ENCODE measurements around the gene SAPCD2.

DNA sequence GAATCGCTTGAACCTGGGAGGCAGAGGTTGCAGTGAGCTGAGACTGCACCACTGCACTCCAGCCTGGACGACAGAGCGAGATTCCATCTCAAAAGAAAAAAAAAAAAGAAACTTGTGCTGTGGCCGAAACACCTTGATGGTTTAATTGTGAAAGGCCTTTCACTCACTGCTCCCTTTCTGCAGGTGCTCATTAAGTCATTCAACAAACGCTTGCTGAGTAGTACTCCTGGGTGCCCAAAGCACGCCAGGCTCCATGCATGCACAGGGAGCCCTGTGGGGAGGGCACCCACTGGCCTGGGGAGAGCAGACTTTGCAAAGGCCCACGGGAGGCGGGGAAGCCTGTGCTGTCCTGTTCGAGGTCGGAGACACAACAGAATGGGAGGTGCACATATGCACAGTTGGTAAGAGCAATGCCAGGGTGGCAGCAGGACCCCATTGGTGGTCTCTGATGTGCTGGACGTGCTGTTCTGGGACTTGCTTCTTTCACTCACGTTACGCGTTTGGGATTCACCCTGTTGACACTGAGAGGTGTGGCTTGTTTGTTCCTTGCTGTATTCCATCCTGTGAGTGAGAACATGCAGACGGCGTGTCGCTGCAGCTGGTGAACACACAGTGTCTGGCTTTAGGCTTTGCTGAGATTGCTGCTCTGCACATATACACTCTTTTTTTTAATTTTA lies 13.5 kb downstream of the SAPCD2 start:
- no peak for TF ChIP-seq CTCF (IDR thresholded peaks at IDR 0.05; ENCODE audit: control extremely low read depth in 1 of 3, insufficient read depth in 1 of 3, low read depth in 1 of 3, low read length in 3 of 3)
- no peak for TF ChIP-seq ZNF274 (IDR thresholded peaks at IDR 0.05; ENCODE audit: borderline replicate concordance, extremely low read depth, low read length)
- TF ChIP-seq TAF7 (optimal IDR thresholded peaks at IDR 0.05; ENCODE audit: borderline replicate concordance, low read depth, low read length) = no peak
- no peak for TF ChIP-seq RFX5 (IDR thresholded peaks at IDR 0.05; ENCODE audit: borderline replicate concordance, low read depth, low read length)
- TF ChIP-seq EP300 (IDR thresholded peaks at IDR 0.05; ENCODE audit: borderline replicate concordance in 1 of 2, low read depth in 2 of 2, low read length in 2 of 2) = no peak
- no peak for TF ChIP-seq NRF1 (IDR thresholded peaks at IDR 0.05; ENCODE audit: low read depth, low read length)
- TF ChIP-seq SIX5 (IDR thresholded peaks at IDR 0.05; ENCODE audit: low read depth, low read length) = no peak
- TF ChIP-seq POLR2AphosphoS5 (IDR thresholded peaks at IDR 0.05; ENCODE audit: low read depth, low read length) = no peak
- TF ChIP-seq, protein P1, sequence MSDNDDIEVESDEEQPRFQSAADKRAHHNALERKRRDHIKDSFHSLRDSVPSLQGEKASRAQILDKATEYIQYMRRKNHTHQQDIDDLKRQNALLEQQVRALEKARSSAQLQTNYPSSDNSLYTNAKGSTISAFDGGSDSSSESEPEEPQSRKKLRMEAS (IDR thresholded peaks at IDR 0.05) = no peak
- TF ChIP-seq POLR2A (IDR thresholded peaks at IDR 0.05; ENCODE audit: control extremely low read depth in 1 of 2, low read depth in 2 of 2, low read length in 2 of 2) = no peak
- TF ChIP-seq, protein P2, sequence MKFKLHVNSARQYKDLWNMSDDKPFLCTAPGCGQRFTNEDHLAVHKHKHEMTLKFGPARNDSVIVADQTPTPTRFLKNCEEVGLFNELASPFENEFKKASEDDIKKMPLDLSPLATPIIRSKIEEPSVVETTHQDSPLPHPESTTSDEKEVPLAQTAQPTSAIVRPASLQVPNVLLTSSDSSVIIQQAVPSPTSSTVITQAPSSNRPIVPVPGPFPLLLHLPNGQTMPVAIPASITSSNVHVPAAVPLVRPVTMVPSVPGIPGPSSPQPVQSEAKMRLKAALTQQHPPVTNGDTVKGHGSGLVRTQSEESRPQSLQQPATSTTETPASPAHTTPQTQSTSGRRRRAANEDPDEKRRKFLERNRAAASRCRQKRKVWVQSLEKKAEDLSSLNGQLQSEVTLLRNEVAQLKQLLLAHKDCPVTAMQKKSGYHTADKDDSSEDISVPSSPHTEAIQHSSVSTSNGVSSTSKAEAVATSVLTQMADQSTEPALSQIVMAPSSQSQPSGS (IDR thresholded peaks at IDR 0.05; ENCODE audit: low read length) = no peak
